DND-41 (cell line): ENCODE data around the gene HNRNPAB.

ENCODE experiments used
- EZH2 ChIP-seq: IDR thresholded peaks from 3 replicates; pipeline ENCODE4 v1.6.1; 2012; ENCODE audit warnings: borderline replicate concordance, low read depth, mild to moderate bottlenecking, moderate library complexity, low read length, inconsistent platforms; ENCODE audit not compliant: severe bottlenecking
- TF ChIP-seq, protein P1 (sequence below): IDR thresholded peaks from 2 replicates; pipeline ENCODE4 v1.5.1; 2012; ENCODE audit warnings: borderline replicate concordance, low read length, moderate library complexity, mild to moderate bottlenecking; ENCODE audit not compliant: poor library complexity, severe bottlenecking; ENCODE audit errors: extremely low read depth

DNA sequence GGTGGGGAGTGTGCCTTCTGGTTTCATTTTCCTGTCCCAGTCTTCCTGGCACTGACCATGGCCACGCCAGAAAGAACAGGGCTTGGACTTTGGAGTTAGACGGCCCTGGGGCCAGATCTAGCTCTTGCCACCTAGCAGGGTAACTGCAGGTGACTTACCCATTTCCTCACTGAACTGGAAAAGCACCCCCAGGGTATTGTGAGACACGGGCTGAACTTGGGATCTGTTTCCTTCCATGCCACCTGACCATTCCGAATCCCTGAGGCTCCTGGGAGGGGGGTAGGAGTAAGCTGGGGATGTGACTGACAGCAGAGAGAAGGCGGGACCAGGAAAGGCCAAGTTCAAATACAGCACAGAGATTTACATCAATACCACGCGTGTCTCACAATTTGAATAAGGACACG lies 9.4 kb downstream of the HNRNPAB start:
- TF ChIP-seq, protein P1, sequence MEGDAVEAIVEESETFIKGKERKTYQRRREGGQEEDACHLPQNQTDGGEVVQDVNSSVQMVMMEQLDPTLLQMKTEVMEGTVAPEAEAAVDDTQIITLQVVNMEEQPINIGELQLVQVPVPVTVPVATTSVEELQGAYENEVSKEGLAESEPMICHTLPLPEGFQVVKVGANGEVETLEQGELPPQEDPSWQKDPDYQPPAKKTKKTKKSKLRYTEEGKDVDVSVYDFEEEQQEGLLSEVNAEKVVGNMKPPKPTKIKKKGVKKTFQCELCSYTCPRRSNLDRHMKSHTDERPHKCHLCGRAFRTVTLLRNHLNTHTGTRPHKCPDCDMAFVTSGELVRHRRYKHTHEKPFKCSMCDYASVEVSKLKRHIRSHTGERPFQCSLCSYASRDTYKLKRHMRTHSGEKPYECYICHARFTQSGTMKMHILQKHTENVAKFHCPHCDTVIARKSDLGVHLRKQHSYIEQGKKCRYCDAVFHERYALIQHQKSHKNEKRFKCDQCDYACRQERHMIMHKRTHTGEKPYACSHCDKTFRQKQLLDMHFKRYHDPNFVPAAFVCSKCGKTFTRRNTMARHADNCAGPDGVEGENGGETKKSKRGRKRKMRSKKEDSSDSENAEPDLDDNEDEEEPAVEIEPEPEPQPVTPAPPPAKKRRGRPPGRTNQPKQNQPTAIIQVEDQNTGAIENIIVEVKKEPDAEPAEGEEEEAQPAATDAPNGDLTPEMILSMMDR = no peak
- no peak for TF ChIP-seq EZH2
